Epithelial cell of esophagus (primary cell): ENCODE measurements around the gene CHRDL2.

Source experiments
- DNase-seq: peaks from one replicate; pipeline ENCODE4 v3.0.0; 2010; ENCODE audit warnings: low read depth
- H3K4me3 ChIP-seq: 2 replicates; pipeline ENCODE4 v1.5.1; 2011; ENCODE audit warnings: mild to moderate bottlenecking, low read length, control low read depth
- TF ChIP-seq, protein P1 (sequence below): IDR thresholded peaks from 2 replicates; pipeline ENCODE4 v1.5.1; 2011; ENCODE audit warnings: low read depth, mild to moderate bottlenecking, low read length, control low read depth, inconsistent platforms; ENCODE audit not compliant: insufficient read depth; ENCODE audit errors: missing control alignments

CHRDL2 gene

DNA sequence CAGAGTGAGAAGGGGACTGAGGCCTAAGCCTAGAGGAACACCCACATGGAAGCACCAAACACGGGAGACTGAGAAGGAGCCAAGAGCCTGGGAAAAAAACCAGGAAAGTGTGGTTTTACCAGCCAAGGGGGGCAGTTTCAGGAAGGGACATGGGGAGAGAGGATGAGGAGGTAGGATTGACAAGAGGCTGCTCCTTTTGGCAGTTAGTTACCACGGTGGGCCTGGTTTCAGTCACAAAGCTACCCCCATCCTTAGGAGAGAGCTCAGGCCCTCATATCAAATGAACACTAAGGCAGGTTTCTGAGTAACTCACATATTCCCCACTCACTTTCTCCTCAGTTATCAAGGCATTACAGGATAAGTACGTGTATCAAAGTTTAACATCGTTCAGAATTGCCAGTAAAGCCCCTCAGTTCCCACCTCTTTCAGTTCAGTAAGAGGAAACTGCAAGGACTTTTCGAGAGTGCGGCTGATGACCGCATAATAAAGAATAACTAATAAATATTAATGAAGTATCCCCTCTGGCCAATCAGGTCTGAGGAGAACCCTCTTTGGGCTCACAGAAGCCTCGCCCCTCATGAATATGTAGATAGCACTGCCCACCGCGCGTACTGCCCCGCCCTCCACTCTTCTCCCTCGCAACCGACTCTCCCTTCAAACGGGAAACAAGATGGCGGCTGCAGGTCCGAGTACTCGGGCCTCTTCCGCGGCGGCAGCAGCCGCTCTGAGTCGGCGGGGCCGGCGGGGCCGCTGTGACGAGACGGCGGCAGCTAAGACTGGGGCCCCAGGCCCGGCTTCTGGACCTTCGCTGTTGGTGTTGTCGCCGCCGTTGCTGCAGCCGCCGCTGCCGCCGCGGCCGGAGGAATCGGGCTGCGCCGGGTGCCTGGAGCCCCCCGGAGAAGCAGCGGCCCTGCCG lies 17.2 kb upstream of the CHRDL2 start, which contains the start of gene RNF169:
Gene RNF169 (plus strand): TSS at position 639 of the 916 bp plus-strand sequence. CDS start 32 bp downstream, at position 671.
- peak within 1 kb of the TSS; percentile 56 for H3K4me3 ChIP-seq
- TF ChIP-seq, protein P1, sequence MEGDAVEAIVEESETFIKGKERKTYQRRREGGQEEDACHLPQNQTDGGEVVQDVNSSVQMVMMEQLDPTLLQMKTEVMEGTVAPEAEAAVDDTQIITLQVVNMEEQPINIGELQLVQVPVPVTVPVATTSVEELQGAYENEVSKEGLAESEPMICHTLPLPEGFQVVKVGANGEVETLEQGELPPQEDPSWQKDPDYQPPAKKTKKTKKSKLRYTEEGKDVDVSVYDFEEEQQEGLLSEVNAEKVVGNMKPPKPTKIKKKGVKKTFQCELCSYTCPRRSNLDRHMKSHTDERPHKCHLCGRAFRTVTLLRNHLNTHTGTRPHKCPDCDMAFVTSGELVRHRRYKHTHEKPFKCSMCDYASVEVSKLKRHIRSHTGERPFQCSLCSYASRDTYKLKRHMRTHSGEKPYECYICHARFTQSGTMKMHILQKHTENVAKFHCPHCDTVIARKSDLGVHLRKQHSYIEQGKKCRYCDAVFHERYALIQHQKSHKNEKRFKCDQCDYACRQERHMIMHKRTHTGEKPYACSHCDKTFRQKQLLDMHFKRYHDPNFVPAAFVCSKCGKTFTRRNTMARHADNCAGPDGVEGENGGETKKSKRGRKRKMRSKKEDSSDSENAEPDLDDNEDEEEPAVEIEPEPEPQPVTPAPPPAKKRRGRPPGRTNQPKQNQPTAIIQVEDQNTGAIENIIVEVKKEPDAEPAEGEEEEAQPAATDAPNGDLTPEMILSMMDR, result no peak
- DNase-seq, result peak; percentile 97

DNA sequence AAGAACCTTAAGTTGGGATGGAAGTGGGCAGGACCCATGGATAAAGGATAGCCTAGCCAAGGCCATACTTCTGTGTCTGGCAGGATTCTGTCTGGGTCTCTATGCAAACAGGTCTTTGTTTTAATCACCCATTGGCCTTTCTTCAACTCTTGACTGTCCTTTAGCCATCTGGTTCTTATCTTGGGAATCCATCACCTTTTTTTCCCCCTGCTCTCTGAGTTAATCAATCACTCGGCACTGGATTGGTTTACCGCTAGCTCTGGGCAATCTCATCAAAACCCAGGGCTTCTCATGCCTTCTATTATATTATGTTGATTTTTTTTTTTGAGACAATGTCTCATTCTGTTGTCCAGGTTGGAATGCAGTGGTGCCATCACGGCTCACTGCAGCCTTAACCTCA lies 15.6 kb upstream of the CHRDL2 start:
- no peak overlapping the region for H3K4me3 ChIP-seq
- TF ChIP-seq, protein P1, result no peak
- DNase-seq, result no peak

DNA sequence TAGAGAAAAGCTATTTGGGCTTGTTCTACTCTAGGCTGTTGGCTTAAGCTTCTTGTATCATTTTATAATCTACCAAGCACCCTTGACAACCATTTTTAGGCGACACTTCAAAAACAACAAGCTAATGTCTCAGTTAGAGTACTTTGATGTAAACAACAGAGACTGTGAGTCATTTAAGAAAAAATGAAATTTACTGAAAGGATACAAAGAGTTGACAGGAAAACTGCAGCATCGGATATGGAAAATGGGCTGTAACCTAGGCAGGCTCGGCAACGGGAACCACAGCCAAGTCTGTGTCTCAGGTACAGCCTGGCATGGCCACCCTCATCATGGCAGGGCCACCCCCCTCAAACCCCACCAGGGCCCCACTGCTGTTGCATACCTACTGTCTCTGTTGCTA lies 13.1 kb upstream of the CHRDL2 start:
- no peak for DNase-seq
- TF ChIP-seq, protein P1, result no peak
- no peak overlapping the region for H3K4me3 ChIP-seq

DNA sequence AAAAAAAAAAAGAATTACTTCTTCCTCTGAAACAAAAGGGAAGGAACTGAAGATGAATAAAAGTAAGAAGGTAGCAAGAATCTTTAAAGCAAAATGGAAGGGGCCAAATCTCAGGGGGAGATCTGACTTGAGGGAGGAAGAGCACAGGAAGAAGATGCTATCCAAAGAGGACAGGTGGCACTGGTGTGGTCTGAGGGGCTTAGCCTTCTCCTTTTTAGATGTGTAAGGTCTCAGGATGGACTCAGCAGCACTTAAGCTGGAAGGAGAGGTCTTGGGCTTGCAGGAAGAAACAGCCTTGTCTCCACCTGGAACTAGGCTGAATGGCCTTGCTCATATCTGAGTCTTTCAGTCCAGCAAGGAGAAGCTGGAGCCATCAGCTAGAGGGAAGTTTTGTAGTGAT lies 12.4 kb upstream of the CHRDL2 start:
- DNase-seq, result no peak
- TF ChIP-seq, protein P1, result no peak
- H3K4me3 ChIP-seq, result no peak overlapping the region

DNA sequence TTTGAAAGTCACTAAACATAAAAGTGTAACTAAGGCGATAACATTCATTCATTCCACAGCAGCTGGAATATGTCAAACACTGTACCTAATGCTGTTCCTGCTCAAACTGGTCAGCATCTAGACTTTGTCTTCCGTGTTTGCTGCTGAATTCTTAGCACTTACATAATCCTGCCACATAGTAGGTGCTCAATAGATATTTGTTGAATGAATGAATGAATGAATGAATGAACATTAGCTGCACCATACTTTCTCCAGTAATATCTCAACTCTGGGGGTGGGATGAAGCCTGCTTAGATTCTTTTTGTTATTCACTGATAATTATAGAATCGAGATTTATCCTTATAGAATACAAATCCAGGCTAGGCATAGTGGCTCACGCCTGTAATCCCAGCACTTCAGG lies 10.8 kb upstream of the CHRDL2 start:
- TF ChIP-seq, protein P1, result no peak

DNA sequence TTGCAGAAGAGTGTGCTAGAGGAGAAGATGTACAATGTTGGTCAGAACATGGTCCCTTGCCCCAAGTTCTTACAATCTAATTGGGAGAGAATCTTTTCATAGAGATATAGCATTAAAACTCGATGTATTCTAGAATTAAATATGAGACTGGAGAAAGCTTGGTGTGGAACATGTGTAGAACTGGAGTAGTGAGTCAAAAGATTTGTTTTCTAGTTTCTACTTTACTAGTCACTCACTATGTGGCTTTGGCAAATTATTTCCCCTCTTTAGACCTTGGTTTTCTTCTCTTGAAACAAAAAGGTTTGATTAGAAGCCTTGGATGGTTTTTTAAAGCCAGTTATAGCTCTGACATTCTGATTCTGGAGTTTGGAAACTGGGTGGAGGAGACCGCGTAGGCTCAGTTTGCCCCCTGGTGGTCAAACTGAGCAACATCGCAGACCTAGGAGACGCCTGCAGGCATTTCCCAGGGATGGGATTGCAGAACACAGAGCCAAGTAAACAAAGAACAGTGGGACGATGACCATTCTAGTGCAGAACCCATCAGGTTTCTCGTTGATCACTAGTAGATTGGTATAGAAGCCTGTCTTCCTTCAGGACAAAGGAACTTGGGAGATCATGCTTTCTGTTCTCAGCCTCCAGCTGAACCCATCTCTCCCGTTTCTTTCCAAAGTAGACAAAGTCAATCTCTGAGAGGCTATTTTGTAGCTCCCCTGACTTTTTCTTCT lies 8.5 kb upstream of the CHRDL2 start:
- no peak overlapping the region for H3K4me3 ChIP-seq
- TF ChIP-seq, protein P1, result peak; percentile 95
- peak; percentile 76 for DNase-seq

More for the DNA sequence above, 10.8 kb upstream of the CHRDL2 start:
- H3K4me3 ChIP-seq, result no peak overlapping the region
- DNase-seq, result no peak

DNA sequence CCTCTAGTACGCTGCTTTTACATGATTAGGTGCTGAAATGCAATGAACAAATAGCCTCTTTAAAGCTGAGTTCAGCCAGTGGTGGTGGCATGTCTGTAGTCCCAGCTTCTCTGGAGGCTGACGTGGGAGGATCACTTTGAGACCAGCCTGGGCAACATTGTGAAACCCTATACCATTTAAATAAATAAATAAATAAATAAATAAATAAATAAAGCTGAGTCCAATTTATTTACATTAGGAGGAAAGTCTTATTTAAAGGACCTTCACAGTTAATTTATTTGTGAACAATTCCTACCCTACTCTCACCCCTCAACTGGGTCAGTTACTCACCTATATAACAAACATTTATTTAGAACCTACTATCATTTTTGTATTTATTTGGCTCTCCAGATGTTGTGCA lies 4.8 kb upstream of the CHRDL2 start:
- TF ChIP-seq, protein P1, result no peak
- H3K4me3 ChIP-seq, result no peak overlapping the region
- DNase-seq, result no peak
